ENCODE results near the gene CHAC1. TPM values are rescaled to one million over a fixed set of nuclear protein-coding genes. Genes with fewer than 3 reads are reported as not detected.

Gene CHAC1
- total RNA-seq, 2 experiments from 2014 or later: 43.9 to 45.8 TPM

- Mint-ChIP-seq H3K36me3 (no peaks in the 10 kb centered on the region), H3K27me3 (no peaks in the 10 kb centered on the region), H3K9me3 (no peaks in the 10 kb centered on the region), H3K4me1 (no peaks in the 10 kb centered on the region), H3K27ac (no peak overlapping the region), H3K4me3 (no peak overlapping the region)
- DNase-seq: no peak
Observed at GRCh38 chr15:40917585-40917984, 35.7 kb upstream of the CHAC1 start.

- no peak for DNase-seq
- Mint-ChIP-seq H3K4me1 (no peaks in the 10 kb centered on the region), H3K27ac (no peak overlapping the region), H3K27me3 (no peaks in the 10 kb centered on the region), H3K9me3 (no peaks in the 10 kb centered on the region), H3K4me3 (no peak overlapping the region), H3K36me3 (no peaks in the 10 kb centered on the region)
Observed at GRCh38 chr15:40918146-40918798, 35.0 kb upstream of the CHAC1 start.

GRCh38 chr15:40918799-40919392, 34.4 kb upstream of the CHAC1 start:
- no peak overlapping the region for H3K27ac Mint-ChIP-seq
- no peak for DNase-seq
- H3K36me3 Mint-ChIP-seq: no peaks in the 10 kb centered on the region
- H3K4me3 Mint-ChIP-seq: no peak overlapping the region
- no peaks in the 10 kb centered on the region for H3K4me1 Mint-ChIP-seq
- no peaks in the 10 kb centered on the region for H3K27me3 Mint-ChIP-seq
- no peaks in the 10 kb centered on the region for H3K9me3 Mint-ChIP-seq

GRCh38 chr15:40921949-40922607, 31.2 kb upstream of the CHAC1 start:
- H3K9me3 Mint-ChIP-seq: no peaks in the 10 kb centered on the region
- H3K36me3 Mint-ChIP-seq: no peaks in the 10 kb centered on the region
- H3K4me1 Mint-ChIP-seq: peaks cover 9% of the 10 kb centered on the region
- H3K27ac Mint-ChIP-seq: no peak overlapping the region
- no peak for DNase-seq
- no peak overlapping the region for H3K4me3 Mint-ChIP-seq
- peaks cover 30% of the 10 kb centered on the region for H3K27me3 Mint-ChIP-seq

DNA sequence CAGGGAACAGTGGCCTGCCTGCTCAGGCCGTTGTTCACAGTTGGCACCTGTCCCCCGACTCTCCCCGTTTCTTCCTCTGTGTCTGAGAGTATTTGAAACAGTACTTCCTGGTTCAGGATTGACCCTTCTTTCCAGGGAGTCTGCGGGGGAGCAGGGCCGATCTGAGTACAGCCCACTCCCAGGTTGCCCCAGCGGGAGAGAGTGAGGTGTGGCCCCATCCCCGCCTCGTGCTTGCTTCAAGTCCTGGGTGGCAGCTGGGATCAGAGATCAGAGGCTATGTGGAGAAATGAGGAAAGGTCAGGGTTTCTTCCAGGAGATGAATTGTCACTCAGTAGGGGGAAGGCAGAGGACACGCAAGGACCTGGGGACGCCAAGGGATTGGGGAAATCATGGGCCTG, 30.7 kb upstream of the CHAC1 start:
- no peaks in the 10 kb centered on the region for H3K36me3 Mint-ChIP-seq
- peaks cover 12% of the 10 kb centered on the region for H3K4me1 Mint-ChIP-seq
- H3K9me3 Mint-ChIP-seq: no peaks in the 10 kb centered on the region
- DNase-seq: no peak
- H3K4me3 Mint-ChIP-seq: no peak overlapping the region
- H3K27ac Mint-ChIP-seq: no peak overlapping the region
- peaks cover 35% of the 10 kb centered on the region for H3K27me3 Mint-ChIP-seq

GRCh38 chr15:40923551-40923950, 29.7 kb upstream of the CHAC1 start:
- Mint-ChIP-seq H3K4me3 (no peak overlapping the region), H3K9me3 (no peaks in the 10 kb centered on the region), H3K36me3 (no peaks in the 10 kb centered on the region), H3K27ac (no peak overlapping the region), H3K27me3 (peaks cover 43% of the 10 kb centered on the region), H3K4me1 (peaks cover 13% of the 10 kb centered on the region)
- DNase-seq: no peak

GRCh38 chr15:40925495-40925862, 27.8 kb upstream of the CHAC1 start:
- no peaks in the 10 kb centered on the region for H3K9me3 Mint-ChIP-seq
- peaks cover 62% of the 10 kb centered on the region for H3K27me3 Mint-ChIP-seq
- no peaks in the 10 kb centered on the region for H3K36me3 Mint-ChIP-seq
- H3K27ac Mint-ChIP-seq: no peak overlapping the region
- H3K4me1 Mint-ChIP-seq: peaks cover 23% of the 10 kb centered on the region
- DNase-seq: no peak
- no peak overlapping the region for H3K4me3 Mint-ChIP-seq

- H3K36me3 Mint-ChIP-seq: no peaks in the 10 kb centered on the region
- H3K4me3 Mint-ChIP-seq: no peak overlapping the region
- no peak overlapping the region for H3K27ac Mint-ChIP-seq
- H3K4me1 Mint-ChIP-seq: peaks cover 25% of the 10 kb centered on the region
- DNase-seq: peak; percentile 35
- H3K27me3 Mint-ChIP-seq: peaks cover 68% of the 10 kb centered on the region
- H3K9me3 Mint-ChIP-seq: no peaks in the 10 kb centered on the region
Observed at GRCh38 chr15:40925863-40926658, 27.2 kb upstream of the CHAC1 start.

DNA sequence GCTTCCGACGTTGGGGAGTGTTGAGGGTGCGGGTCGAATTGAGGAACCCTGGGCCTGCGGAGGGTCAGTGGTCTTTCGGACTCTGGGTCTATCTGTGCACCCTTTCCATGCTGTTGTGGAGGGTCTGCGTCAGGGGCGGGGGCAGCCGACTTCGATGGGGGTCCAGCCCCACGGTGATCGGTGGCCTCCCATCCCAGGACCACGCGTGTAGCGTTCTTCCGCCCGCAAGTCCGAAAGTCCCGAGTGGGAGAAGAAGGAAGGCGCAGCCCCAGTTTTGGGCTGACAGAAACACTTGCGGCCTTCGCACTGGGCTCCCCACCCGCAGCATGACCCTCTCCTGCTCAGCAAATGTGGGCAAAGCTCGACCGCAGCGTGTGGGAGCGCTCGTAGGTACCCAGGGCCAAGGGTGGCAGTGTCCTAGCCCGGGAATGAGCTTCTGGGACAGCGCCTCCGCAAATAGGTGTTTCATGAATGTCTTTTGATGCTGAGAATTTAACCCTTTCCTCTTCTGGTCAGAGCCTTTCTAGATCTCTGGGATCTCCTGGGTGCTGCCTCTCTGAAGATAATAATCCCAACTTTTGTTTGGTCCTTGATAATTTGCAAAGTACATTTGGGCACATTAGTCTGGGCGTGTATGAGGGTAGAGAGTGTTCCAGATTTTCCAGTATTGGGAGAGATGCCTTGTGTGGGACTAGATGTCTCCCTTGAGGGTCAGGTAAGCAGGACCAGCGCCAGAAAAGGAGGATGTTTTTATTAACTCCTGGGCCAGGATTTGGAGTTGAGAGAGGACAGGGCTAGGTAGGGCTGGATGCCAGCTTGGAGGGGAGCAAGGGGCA, 26.4 kb upstream of the CHAC1 start:
- H3K4me1 Mint-ChIP-seq: peaks cover 30% of the 10 kb centered on the region
- no peak overlapping the region for H3K27ac Mint-ChIP-seq
- DNase-seq: no peak
- no peaks in the 10 kb centered on the region for H3K36me3 Mint-ChIP-seq
- H3K4me3 Mint-ChIP-seq: peak overlapping the region; percentile 1
- H3K27me3 Mint-ChIP-seq: peaks cover 76% of the 10 kb centered on the region
- H3K9me3 Mint-ChIP-seq: no peaks in the 10 kb centered on the region

GRCh38 chr15:40927495-40927872, 25.8 kb upstream of the CHAC1 start:
- DNase-seq: no peak
- Mint-ChIP-seq H3K9me3 (no peaks in the 10 kb centered on the region), H3K36me3 (no peaks in the 10 kb centered on the region), H3K27me3 (peaks cover 82% of the 10 kb centered on the region), H3K4me1 (peaks cover 31% of the 10 kb centered on the region), H3K27ac (no peak overlapping the region), H3K4me3 (peak overlapping the region; percentile 1)

DNA sequence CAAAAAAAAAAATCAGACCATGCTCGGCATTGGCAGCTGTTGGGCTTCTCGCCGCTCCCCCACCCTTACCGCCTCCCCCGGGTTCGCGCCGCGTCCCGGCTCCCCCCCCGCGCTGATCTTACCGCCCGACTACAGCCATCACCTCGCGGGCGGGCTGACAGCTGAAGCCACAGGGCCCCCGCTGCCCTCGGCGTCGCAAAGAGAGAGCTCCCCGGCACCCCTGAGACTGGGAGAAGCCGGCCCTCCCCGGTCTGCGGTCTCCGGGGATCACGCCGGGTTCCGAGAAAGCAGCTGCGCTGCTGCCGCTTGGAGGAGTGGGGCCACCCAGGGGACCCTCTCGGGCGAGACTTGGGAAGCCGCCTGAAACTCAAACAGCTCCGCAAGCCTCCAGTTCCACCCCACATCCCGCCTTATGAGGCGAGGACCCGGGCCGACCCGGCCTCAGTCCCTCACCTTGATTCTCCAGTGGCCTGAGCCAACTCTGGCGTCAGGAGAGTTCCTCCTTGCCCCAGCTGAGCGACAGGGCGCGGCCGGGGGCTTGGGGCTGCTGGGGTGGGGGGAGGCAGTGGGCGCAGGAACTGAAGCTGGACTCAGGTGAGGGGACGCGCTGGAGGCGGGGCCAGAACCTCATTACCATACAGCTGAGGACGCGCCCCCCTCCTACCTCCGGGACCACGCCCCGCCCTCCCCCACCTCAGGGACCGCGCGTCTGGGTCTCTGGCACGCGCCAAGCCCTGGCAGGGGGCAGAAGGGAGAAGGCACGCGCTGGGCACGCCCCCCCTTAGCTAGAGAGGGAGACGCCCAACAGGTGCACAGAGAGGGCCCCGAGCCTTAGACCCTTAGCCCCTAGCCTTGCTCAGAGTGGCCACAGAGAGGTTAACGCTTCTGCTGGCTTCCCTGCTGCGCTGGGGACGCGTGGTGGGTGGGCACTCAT, 25.1 kb upstream of the CHAC1 start:
- Mint-ChIP-seq H3K36me3 (no peaks in the 10 kb centered on the region), H3K27ac (no peak overlapping the region), H3K4me3 (peak overlapping the region; percentile 61), H3K9me3 (no peaks in the 10 kb centered on the region), H3K27me3 (peaks cover 82% of the 10 kb centered on the region), H3K4me1 (peaks cover 31% of the 10 kb centered on the region)
- DNase-seq: peak; percentile 27

DNA sequence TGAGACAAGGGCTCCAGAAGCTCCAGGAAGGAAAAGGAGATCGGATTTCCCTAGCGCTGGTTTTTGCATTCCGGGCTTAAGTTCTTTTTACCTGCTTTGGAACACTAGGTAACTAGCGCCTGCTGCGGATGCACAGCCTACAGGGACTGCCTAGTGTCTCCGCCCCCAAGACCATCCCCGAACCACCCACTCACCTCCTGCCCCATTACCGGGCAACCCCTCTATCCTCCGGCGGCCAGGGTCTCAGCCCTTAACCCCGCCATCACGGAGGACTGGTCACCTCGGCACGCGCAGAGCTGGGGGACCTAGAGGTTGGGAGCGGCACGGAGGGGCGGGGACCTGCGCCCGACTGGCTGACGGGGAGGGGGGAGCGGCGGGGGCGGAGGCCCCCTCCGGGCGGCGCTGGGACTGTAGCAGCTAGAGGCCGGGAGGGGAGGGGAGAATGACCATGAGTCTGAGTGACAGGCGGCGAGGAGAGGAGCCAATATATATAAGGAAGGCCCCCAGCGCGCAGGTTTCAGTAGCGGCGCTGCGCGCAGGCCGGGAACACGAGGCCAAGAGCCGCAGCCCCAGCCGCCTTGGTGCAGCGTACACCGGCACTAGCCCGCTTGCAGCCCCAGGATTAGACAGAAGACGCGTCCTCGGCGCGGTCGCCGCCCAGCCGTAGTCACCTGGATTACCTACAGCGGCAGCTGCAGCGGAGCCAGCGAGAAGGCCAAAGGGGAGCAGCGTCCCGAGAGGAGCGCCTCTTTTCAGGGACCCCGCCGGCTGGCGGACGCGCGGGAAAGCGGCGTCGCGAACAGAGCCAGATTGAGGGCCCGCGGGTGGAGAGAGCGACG, 24.2 kb upstream of the CHAC1 start, which contains the start of gene DLL4:
Gene DLL4, plus strand, starts transcription at position 520 of the 839 bp plus-strand sequence. CDS start 329 bp downstream, outside the sequence.
- Mint-ChIP-seq H3K36me3 (no peaks in the 10 kb centered on the region), H3K4me3 (peak within 1 kb of the TSS; percentile 61), H3K9me3 (no peaks in the 10 kb centered on the region), H3K27me3 (peaks cover 82% of the 10 kb centered on the region), H3K27ac (no peak within 1 kb of the TSS), H3K4me1 (peaks cover 31% of the 10 kb centered on the region)
- DNase-seq: peak; percentile 58

Data from activated naive CD8-positive, alpha-beta T cell treated with anti-CD3 and anti-CD28 coated beads for 36 hours (primary cell).